ENCODE measurements around the gene AJM1.

DNA sequence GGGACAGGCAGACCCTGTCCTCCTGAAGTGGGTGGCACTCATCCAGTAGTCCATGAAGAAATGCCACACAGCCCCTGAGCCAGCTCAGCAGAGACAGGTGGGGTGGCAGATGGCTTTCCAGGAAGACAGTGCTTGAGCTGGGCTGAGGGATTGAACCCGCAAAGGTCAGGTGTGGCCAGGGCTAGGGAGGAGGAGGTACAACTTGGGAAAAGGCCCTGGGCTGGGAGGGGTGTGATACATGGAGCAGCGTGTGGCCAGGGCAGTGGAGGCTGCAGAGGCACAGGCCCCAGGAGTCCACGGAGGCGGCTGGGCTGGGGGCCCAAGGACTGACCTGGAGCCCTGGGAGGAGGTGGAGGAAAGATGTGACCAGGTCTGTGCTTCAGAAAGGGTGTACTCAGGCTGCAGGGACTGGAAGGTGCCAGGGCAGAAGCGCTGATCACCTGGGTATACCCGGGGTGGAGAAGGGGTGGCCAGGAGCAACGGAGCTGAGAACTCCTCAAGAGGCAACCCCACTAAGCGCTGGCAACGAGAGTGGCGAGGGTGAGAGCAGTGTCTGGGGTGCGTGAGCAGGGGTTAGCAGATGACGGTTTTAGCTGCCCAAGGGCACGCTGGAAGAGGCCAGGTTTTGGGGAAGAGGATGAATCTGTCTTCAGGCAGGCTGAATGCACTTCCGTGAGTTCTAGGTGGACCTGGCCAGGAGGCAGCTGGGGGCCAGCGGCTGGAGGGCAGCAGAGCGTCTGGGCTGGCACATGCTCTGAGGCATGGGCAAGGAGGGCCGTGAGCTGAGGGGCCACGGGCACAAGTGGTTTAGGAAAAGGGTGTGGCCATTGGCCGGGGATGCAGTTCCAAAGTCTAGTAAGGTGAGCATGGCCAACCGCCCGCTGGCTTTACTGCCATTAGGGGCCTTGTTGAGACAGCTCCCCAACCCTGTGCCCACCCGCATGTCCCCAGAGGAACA is 38.4 kb upstream of the AJM1 start:
- no peak for TF ChIP-seq POLR2A (IDR thresholded peaks at IDR 0.05)
- TF ChIP-seq, protein P1, sequence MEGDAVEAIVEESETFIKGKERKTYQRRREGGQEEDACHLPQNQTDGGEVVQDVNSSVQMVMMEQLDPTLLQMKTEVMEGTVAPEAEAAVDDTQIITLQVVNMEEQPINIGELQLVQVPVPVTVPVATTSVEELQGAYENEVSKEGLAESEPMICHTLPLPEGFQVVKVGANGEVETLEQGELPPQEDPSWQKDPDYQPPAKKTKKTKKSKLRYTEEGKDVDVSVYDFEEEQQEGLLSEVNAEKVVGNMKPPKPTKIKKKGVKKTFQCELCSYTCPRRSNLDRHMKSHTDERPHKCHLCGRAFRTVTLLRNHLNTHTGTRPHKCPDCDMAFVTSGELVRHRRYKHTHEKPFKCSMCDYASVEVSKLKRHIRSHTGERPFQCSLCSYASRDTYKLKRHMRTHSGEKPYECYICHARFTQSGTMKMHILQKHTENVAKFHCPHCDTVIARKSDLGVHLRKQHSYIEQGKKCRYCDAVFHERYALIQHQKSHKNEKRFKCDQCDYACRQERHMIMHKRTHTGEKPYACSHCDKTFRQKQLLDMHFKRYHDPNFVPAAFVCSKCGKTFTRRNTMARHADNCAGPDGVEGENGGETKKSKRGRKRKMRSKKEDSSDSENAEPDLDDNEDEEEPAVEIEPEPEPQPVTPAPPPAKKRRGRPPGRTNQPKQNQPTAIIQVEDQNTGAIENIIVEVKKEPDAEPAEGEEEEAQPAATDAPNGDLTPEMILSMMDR (IDR thresholded peaks at IDR 0.05): no peak
- no peak for TF ChIP-seq POLR2AphosphoS5 (IDR thresholded peaks at IDR 0.05)

All from upper lobe of left lung (tissue), 4 donors.